ENCODE results near the gene TEAD1. TPM values are rescaled to one million over a fixed set of nuclear protein-coding genes. Genes with fewer than 3 reads are reported as not detected.

Gene TEAD1
- total and polyA plus RNA-seq, 10 of the 15 experiments (the other 5 are each of a cell fraction or from before 2014, with no cell fraction given): 0.01 to 0.59 (median 0.04) TPM; not detected in 6

DNA sequence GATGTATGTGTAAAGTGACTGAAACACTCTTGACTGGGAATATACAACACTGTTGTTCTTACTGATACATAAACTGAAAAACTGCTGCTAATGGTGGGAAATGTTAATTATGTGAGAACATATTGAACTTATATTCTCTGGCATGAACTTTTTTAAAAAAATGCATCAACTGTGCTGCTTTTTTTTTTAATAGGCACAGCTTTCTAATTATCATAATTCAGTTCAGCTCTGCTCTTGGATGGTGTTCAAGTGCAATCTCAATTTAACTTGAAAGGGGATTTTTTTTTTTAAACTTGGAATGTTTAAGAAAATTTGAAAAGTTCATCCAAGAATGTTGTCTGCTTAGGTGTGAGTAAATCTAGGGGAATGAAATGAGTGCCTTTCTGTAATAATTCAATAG lies 5.2 kb downstream of the TEAD1 start:
- FAIRE-seq: no peak
- H3K4me2 ChIP-seq (ENCODE audit: control insufficient read depth, insufficient read depth): no peak overlapping the region

DNA sequence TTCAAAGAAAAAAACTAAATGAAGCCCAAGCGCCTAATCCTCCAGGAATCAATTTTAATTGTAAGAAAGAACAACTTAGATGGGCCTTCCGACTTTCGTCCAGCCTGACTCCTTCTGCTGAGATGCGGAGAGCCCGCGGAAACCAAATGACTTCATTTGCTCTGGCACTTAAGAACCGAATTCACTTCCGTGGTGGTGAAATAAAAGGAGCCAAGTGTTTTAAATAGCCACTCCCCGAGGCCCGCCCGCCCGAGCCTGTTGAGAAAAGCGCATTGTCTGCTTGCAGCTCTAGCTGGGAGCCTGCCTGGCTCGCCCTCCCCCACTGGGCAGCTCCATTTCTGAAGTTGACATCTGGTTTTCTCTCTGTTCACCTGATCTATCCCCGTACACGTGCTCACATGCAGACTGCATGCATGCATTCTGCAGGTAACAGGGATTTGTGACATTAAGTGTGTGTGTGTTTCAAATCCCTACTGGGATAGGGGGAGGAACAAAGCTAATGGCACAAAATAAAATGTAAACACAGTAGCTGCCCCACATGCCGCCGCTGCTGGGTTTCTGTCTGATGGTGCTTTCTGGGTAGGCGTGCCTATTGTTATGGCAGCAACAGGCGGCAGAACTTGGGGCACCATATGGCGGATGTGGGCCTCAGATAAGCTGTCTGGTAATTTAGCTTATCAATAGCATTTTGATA lies 6.2 kb downstream of the TEAD1 start:
- BruUV-seq (replicated peaks): no TSS peak
- in situ Hi-C loops (cut with MboI) (no loop called here), intact Hi-C loops (cut with micrococcal nuclease; ENCODE audit: unreplicated experiment) (no loop called here)
- FAIRE-seq (no peak), ATAC-seq (no peak), DNase-seq (ENCODE audit: low read depth, low spot score) (no peak)
- Histone ChIP-seq H3K27ac (ENCODE audit: control insufficient read depth, insufficient read depth) (no peak overlapping the region), H3K9ac (ENCODE audit: control insufficient read depth, insufficient read depth, low read length) (no peak overlapping the region), H3K4me3 (no peak overlapping the region), H3K4me2 (ENCODE audit: control insufficient read depth, insufficient read depth) (no peak overlapping the region), H4K20me1 (ENCODE audit: control insufficient read depth, insufficient read depth) (no peaks in the 10 kb centered on the region), H3K36me3 (ENCODE audit: control insufficient read depth in 2 of 2, insufficient read depth in 2 of 2, low read length in 1 of 2) (no peaks in the 10 kb centered on the region), H3K27me3 (replicated peaks in 1 of 2; ENCODE audit: control insufficient read depth in 2 of 2, insufficient read depth in 2 of 2, low read length in 1 of 2) (peaks cover 11 to 21% of the 10 kb centered on the region in 2 experiments), H3K79me2 (ENCODE audit: control insufficient read depth, insufficient read depth, low read length) (no peaks in the 10 kb centered on the region), H2AFZ (ENCODE audit: control insufficient read depth, low read depth, low read length) (no peak overlapping the region), H3K4me1 (ENCODE audit: control insufficient read depth, insufficient read depth, low read length) (no peaks in the 10 kb centered on the region), H3K9me3 (replicated peaks; ENCODE audit: control insufficient read depth, insufficient read depth, low read length) (no peaks in the 10 kb centered on the region)
- POLR2A ChIA-PET: interaction anchor here (0.5 kb wide), 1 partner anchor 36 kb away, joined by 3 read pairs; no protein-coding TSS in a partner anchor
- RAD21 ChIA-PET (ENCODE audit: unreplicated experiment): no interaction called here
- SMC1A ChIA-PET (ENCODE audit: uncharacterized antibody, unreplicated experiment): interaction anchor here (0.6 kb wide), 1 partner anchor 118 kb away, joined by 3 read pairs; no protein-coding TSS in a partner anchor
- TF ChIP-seq NFIC (IDR thresholded peaks at IDR 0.05; ENCODE audit: low read depth, low read length) (no peak), POU2F2 (IDR thresholded peaks at IDR 0.05; ENCODE audit: borderline replicate concordance, low read depth, low read length) (no peak)
- CTCF ChIA-PET: no interaction called here
- WGBS (ENCODE audit: insufficient coverage, insufficient replicate concordance, low lambda C conversion rate, missing lambda C conversion rate): 15% methylated on average over 21 of the region's 21 CpGs

More for the DNA sequence above, 5.2 kb downstream of the TEAD1 start:
- no peak overlapping the region for H3K9ac ChIP-seq (ENCODE audit: control insufficient read depth, insufficient read depth, low read length)
- DNase-seq (ENCODE audit: low read depth, low spot score) (no peak), ATAC-seq (no peak)
- BruUV-seq (replicated peaks): no TSS peak
- POLR2A ChIA-PET: no interaction called here
- RAD21 ChIA-PET (ENCODE audit: unreplicated experiment): no interaction called here
- H4K20me1 ChIP-seq (ENCODE audit: control insufficient read depth, insufficient read depth): no peaks in the 10 kb centered on the region
- H3K27ac ChIP-seq (ENCODE audit: control insufficient read depth, insufficient read depth): no peak overlapping the region
- in situ Hi-C loops (cut with MboI): no loop called here
- SMC1A ChIA-PET (ENCODE audit: uncharacterized antibody, unreplicated experiment): no interaction called here
- no peaks in the 10 kb centered on the region for H3K9me3 ChIP-seq (replicated peaks; ENCODE audit: control insufficient read depth, insufficient read depth, low read length)
- no peaks in the 10 kb centered on the region for H3K4me1 ChIP-seq (ENCODE audit: control insufficient read depth, insufficient read depth, low read length)
- H3K36me3 ChIP-seq (ENCODE audit: control insufficient read depth in 2 of 2, insufficient read depth in 2 of 2, low read length in 1 of 2): no peaks in the 10 kb centered on the region
- no peaks in the 10 kb centered on the region for H3K79me2 ChIP-seq (ENCODE audit: control insufficient read depth, insufficient read depth, low read length)
- intact Hi-C loops (cut with micrococcal nuclease; ENCODE audit: unreplicated experiment): no loop called here
- no peak overlapping the region for H3K4me3 ChIP-seq
- TF ChIP-seq POU2F2 (IDR thresholded peaks at IDR 0.05; ENCODE audit: borderline replicate concordance, low read depth, low read length) (no peak), RAD51 (IDR thresholded peaks at IDR 0.05) (no peak), ZNF384 (IDR thresholded peaks at IDR 0.05; ENCODE audit: borderline replicate concordance, low read depth, low read length) (no peak), ZNF274 (IDR thresholded peaks at IDR 0.05; ENCODE audit: insufficient read depth, insufficient read length) (no peak)
- CTCF ChIA-PET: no interaction called here
- H3K27me3 ChIP-seq (replicated peaks in 1 of 2; ENCODE audit: control insufficient read depth in 2 of 2, insufficient read depth in 2 of 2, low read length in 1 of 2): peaks cover 11 to 23% of the 10 kb centered on the region in 2 experiments
- H2AFZ ChIP-seq (ENCODE audit: control insufficient read depth, low read depth, low read length): no peak overlapping the region
